GM18858 (cell line): ENCODE measurements around the gene DENND4B.

Experiments
- ATAC-seq: cut with Tn5 transposase; IDR thresholded peaks from one replicate; pipeline ENCODE4 v1.9.1; 2021; ENCODE audit not compliant: unreplicated experiment

The DENND4B gene

DNA sequence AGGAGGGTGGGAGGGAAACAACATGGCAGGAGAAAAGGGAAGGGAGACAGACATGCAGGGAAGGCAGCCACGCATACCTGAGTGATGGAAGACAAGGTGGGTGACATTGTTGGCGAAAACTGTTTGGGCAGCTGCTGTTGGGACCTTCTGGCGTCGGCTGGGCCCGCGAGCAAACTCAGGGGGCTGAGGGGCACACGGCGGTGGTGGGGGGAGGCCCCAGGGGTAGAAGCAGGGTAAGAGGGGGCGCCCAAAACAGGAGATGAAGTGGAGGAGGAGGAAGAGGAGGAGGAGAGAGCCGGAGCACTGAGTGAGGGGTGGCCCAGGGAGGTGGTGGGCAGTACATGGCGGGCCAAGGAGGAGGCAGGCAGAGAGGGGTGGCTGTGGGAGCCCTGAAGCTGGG, 4.7 kb upstream of the DENND4B start:
- no peak for ATAC-seq

GRCh38 chr1:153945795-153946621, 510 bp downstream of the DENND4B start:
- peak; percentile 61 for ATAC-seq

DNA sequence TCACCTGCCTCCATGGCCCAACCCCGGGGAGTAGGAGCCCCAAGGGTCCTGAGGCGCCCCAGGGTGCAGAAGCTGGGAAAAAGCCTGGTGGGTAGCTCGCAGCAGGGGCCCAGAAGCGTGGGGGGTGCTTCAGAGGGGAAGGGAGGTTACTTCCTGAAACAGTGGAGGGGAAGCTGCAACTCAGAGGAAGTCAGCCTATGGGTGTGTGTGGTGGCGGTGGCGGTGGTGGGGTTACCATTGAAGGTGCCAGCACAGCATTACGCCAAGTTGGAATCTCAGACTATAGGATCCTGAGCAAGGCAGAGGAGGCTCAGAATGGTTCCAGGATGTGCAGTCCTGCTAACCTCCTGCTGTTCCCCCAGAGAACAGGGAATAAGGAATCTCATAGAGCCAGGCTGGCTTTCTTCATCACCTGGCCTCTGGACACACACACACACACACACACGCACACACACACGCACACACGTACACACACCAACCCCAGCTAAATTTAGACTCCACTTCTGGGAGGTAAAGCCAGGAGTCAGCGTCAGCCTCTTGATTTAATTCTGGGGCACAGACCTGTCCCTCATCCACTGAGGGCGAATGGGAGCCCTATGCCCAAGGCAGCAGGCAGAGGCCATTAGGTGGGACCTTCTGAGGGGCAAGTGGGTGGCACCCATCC, 1.3 kb downstream of the DENND4B start:
- ATAC-seq, result no peak

DNA sequence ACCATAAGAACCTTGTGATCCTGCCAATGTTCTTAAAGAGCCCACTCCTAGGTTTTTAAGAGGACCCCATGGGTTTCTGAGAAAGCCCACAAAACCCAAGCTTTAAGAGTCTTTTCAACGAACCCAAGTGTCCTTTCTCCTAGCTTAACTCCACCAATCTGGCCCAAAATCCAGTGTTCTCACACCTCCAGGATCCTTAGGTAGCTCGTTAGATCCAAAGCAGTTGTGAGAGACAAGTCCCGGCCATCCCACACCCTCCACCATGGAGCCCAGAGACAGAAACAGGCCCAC, 1.7 kb downstream of the DENND4B start:
- ATAC-seq, result no peak

- no peak for ATAC-seq
These were observed 2.3 kb downstream of the DENND4B start for GRCh38 chr1:153944005-153944826.

DNA sequence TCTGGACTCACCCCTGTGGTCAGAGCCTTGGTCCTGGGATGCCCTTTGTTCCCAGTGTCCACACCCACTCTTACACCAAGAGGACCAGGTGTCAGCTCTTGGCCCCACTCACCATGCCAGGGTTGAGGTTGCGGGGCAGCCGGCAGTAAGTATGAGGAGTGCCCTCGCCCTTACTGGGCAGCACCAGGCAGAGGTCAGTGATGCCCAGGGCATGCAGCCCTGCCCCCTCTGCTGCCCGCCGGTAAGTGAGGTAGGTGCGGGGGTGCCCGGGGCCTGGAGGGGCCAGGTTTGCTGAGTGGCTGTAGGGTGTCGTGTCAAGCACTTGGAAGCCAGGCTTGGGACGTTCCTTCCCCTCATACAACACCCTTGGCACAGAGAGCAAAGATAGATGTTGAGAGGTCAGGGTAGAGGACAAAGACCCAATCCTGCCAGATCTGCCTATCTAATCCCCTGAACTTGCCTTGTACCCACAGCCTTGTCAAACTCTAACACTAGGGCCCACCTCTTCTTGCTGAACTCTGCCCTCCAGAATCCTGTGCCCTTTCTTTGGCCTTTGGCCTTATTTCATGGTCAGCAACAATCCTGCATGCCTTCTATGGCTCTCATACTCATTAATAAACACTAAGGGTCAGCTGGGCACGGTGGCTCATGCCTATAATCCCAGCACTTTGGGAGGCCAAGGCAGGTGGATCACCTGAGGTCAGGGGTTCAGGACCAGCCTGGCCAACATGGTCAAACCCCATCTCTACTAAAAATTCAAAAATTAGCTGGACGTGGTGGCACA, 3.6 kb downstream of the DENND4B start:
- ATAC-seq, result no peak

DNA sequence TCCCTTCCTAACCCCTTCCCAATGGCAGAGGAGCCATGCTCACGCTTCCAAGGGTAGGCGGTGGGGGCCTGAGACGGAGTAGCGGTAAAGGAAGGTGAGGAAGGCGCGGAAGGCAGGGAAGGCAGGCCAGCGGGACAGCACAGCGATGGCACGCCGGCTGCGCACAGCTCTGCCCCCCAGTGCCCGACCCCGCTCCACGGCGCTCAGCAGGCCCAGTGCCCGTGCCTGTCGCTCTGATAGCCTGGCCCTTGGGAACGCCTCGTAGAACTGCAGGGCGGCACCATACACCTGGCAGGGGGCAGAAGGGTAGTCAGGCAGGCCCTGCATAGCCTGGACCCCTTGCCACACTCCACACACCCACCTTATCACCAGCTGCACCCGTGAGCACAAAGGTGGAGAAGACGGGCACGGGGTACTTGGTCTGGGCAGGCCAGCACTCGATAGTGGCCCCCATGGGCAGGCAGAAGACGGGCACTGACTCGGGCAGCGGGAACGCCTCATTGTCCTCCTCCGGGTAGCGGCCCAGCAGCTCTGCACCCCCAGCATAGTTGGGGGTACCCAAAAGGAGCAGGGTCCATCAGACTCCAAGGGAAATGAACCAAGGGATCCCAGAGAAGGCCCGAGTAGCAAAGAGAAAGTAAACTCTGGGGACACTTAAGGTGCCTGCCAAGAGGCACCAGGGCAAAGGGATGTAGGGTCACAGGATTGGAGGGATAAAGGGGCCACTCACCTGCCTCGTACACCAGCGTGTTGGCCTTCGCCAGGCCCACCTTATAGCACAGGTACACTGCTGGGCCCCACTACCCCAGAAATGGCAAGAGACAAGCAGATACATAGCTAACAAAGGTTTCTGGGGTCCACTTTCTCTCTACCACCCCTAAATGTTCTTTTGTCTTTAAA, 4.4 kb downstream of the DENND4B start:
- no peak for ATAC-seq

- ATAC-seq, result no peak
These were observed 5.8 kb downstream of the DENND4B start for GRCh38 chr1:153940756-153941155.

- no peak for ATAC-seq
These were observed 7.0 kb downstream of the DENND4B start for GRCh38 chr1:153939476-153939875.

GRCh38 chr1:153938996-153939395, 7.5 kb downstream of the DENND4B start:
- ATAC-seq, result no peak

- ATAC-seq, result no peak
These were observed 9.2 kb downstream of the DENND4B start for GRCh38 chr1:153937331-153937730.

DNA sequence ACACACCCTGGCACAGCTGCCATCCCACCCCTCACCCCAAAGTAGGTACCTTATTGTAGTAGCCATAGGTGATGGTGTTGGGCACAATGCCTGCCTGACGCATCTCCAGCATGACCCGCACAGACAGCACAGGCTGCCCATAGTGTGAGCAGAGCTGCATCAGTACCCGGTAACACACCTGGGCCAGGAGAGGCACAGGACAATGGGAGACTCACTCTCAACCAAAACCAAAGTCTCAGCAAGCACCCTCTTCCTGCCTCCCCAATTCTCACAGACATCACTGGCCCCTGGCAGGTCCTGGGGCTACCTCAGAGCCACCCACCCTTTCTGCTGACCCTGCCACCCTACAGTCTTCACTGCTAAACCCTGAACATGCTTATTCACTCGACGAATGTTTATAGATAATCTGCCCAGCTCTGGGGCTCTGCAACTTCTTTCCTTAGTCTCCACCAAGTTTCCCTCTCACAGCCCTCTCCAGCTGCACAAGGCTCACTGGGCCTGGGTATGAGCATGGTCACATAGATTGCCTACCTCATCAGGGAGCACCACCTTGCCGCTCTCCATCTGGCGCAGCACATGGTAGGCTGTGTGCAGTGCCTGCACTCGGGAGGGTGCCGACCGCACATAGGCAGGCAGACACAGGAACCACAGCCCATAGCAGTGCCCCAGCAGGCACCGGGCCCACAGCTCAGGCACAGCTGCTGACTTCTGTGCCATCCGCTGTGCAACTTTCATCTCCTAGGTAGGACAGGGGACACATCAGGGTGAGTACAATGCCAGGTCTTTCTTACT, 10.3 kb downstream of the DENND4B start:
- ATAC-seq, result no peak

GRCh38 chr1:153934746-153935145, 11.8 kb downstream of the DENND4B start:
- ATAC-seq, result no peak

GRCh38 chr1:153933955-153934354, 12.6 kb downstream of the DENND4B start:
- ATAC-seq, result no peak

- ATAC-seq, result no peak
These were observed 13.1 kb downstream of the DENND4B start for GRCh38 chr1:153933430-153933829.

DNA sequence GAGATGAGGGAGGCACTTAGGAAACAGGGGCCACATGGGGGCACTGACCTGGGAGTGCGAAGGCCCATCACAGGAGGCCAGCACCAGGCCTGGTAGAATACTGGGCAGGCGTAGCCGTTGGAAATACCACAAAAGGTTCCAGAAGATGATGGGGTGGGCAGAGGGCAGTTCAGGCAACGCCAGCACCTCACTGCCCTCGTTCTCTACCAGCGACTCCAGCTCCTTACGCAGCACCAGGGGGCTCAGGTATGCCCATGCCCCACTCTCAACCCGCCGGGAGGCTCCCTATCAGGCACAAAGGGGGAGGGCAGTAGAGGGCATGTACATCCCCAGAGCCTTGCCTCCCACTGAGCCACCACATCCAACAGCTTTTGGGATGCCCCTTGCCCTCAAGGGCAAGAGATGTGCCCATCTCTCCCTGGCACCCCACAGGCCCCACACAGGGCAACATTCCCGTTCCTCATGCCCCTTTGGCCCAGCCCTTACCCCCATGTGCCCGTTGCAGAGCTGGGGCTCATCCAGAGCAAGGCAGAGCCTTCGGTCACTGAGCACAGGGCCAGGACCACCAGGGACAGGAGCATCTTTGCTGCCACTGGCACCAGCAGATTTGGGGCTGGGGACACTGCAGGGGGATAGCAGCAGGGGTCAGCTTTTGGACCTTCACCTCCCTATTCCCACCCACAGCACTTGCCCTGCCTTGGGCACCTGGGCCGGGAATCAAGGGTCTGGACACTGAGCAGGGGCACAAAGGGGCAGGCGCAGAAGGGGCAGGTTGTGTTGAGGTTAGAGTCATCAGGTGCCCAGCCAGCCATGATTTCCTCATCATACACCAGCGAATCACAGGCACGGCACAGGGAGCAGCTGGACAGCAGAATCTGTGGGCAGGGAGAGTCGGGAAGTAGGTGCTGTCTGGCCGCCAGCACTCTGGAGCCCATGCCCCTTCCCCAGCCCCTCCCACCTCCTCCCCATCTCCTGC, 14.1 kb downstream of the DENND4B start:
- ATAC-seq, result no peak

- no peak for ATAC-seq
These were observed 16.3 kb downstream of the DENND4B start for GRCh38 chr1:153929981-153930948.
